IPS-15b (cell line): ENCODE data around the gene FYB2.

Experiments used
- H3K27me3 ChIP-seq: one replicate; pipeline ENCODE4 v1.6.1; 2013; ENCODE audit warnings: low read length; ENCODE audit not compliant: control insufficient read depth, insufficient read depth
- H3K36me3 ChIP-seq: one replicate; pipeline ENCODE4 v1.6.1; 2013; ENCODE audit warnings: low read length; ENCODE audit not compliant: control insufficient read depth, insufficient read depth
- H3K4me1 ChIP-seq: one replicate; pipeline ENCODE4 v1.6.1; 2013; ENCODE audit warnings: mild to moderate bottlenecking, low read length; ENCODE audit not compliant: control insufficient read depth, insufficient read depth
- H3K4me3 ChIP-seq: one replicate; pipeline ENCODE4 v1.5.1; 2013; ENCODE audit warnings: low read depth, low read length
- H3K9ac ChIP-seq: one replicate; pipeline ENCODE4 v1.6.1; 2013; ENCODE audit warnings: low read depth, mild to moderate bottlenecking, low read length
- H3K9me3 ChIP-seq: one replicate; pipeline ENCODE4 v1.6.1; 2013; ENCODE audit warnings: mild to moderate bottlenecking, low read length; ENCODE audit not compliant: control insufficient read depth, insufficient read depth

Gene FYB2

DNA sequence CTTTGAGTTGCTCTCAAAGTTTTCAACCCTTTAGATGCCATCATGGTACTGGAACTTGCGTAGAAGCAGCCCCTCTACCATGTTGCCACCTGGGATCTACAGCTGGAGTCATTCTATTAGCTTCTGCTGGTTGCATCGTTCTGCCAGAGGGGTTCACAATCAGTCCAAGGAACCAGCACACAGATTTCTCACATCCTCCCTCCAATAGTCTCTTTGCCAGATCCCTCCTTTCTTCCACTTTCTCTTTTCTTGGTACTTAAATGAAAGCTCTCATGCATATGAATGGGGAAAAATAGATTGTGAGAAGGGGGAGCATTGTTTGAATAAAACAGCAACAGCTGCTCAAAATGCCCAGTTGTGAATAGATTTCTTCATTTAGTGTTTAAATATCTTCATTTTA lies 31.2 kb upstream of the FYB2 start:
- Histone ChIP-seq H3K9me3 (no peaks in the 10 kb centered on the region), H3K27me3 (no peaks in the 10 kb centered on the region), H3K36me3 (no peaks in the 10 kb centered on the region), H3K9ac (no peak overlapping the region), H3K4me1 (no peaks in the 10 kb centered on the region), H3K4me3 (no peak overlapping the region)

DNA sequence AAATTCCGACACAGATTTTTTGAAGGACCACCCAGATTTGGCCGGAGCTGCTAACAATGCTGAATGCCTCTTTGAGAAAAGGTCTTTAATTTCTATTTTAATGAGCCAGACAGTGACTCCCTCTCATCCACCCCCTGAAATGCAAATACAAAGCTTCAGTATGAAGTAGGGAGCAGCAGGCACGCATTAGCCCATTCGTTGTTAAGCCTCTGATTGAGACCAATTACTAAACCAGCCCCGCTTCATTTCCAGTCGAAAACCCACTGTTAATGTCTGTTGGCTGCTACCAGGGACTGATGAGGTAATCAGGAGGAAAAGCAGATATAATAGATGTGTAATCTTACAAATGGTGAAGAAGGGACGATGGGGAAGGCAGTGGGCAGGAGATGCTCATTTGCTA lies 30.5 kb upstream of the FYB2 start:
- no peaks in the 10 kb centered on the region for H3K27me3 ChIP-seq
- no peaks in the 10 kb centered on the region for H3K36me3 ChIP-seq
- H3K4me3 ChIP-seq: no peak overlapping the region
- H3K9me3 ChIP-seq: no peaks in the 10 kb centered on the region
- H3K4me1 ChIP-seq: no peaks in the 10 kb centered on the region
- no peak overlapping the region for H3K9ac ChIP-seq

DNA sequence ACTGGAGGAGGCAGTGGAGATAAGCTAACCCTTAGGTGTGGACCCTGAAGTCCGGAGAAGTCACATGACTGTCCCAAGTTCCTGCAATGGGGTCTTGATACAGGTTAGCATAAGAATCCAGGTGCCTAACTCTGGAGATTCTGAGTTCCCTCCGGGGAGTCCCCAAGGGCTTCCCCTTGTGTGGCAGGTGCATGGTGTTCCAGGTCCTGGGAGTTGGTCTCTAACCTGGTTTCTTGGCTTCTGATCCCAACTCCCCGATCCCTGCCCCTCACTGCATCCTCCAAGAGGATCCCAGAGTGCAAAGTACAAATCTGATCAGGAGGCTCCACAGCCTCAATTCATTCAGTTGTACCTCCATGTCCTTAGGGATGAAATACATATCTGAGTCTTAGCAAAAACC lies 26.1 kb upstream of the FYB2 start:
- no peaks in the 10 kb centered on the region for H3K4me1 ChIP-seq
- no peak overlapping the region for H3K4me3 ChIP-seq
- H3K9me3 ChIP-seq: no peaks in the 10 kb centered on the region
- H3K9ac ChIP-seq: no peak overlapping the region
- no peaks in the 10 kb centered on the region for H3K27me3 ChIP-seq
- H3K36me3 ChIP-seq: no peaks in the 10 kb centered on the region

- Histone ChIP-seq H3K27me3 (no peaks in the 10 kb centered on the region), H3K9ac (no peak overlapping the region)
Measured at GRCh38 chr1:56844545-56845136, 25.4 kb upstream of the FYB2 start.

DNA sequence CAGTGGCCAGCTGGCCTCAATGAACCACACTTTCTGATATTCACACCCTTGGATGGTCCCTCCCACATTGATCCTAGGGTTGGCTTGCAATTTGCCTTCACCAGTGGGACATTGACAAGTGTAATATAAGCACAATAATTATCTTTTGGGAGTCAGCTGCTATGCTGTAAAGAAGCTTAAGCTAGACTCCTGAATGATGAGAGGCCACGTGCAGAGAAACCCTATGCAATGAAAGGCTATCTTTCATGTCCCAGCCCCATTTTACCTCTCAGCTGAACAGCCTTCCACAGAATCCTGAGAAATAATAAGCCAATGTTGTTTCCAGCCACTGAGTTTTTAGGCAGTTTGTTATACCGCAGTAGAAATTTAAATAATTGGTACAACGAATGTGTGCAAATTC lies 24.3 kb upstream of the FYB2 start:
- no peaks in the 10 kb centered on the region for H3K9me3 ChIP-seq
- no peaks in the 10 kb centered on the region for H3K27me3 ChIP-seq
- H3K4me1 ChIP-seq: no peaks in the 10 kb centered on the region
- H3K9ac ChIP-seq: no peak overlapping the region
- H3K4me3 ChIP-seq: no peak overlapping the region
- H3K36me3 ChIP-seq: no peaks in the 10 kb centered on the region

More at GRCh38 chr1:56844545-56845136, 25.4 kb upstream of the FYB2 start:
- Histone ChIP-seq H3K4me1 (no peaks in the 10 kb centered on the region), H3K9me3 (no peaks in the 10 kb centered on the region), H3K4me3 (no peak overlapping the region), H3K36me3 (no peaks in the 10 kb centered on the region)

- no peak overlapping the region for H3K4me3 ChIP-seq
- no peaks in the 10 kb centered on the region for H3K27me3 ChIP-seq
- H3K9ac ChIP-seq: no peak overlapping the region
- no peaks in the 10 kb centered on the region for H3K9me3 ChIP-seq
- no peaks in the 10 kb centered on the region for H3K36me3 ChIP-seq
- H3K4me1 ChIP-seq: no peaks in the 10 kb centered on the region
Measured at GRCh38 chr1:56838759-56839158, 19.6 kb upstream of the FYB2 start.

DNA sequence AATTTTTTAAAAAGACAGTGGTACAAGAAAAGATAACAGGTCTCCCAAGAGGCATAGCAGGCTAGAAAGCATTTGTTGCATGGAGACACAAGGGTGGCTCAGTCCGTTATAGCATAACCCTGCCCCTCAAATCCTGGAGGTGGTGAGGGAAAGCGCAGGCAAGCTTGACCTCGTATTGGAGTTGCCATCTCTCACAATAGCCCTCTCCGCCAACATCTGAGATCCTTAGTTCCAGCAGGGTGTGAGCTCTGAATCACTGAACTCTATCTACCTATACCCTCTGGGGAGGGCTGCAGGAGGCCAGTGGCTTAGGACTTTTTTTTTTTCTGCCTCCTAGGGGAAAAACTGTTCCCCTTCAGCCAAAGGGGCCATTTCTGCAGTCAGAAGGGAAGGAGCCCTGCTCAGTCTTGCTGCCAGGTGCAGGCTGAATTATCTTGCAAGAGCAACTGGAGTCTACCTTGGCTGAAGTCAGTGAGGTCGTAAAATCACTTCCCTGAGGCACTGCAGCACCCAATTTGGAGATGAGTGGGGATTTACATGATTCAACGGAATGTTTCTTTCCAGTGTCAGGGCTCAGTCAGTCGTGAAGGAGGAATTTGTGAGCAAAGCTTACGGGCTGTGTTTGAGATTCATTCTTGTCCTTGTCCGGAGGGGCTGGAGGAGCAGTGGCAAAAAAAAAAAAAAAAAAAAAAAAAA lies 18.2 kb upstream of the FYB2 start:
- H3K9me3 ChIP-seq: no peaks in the 10 kb centered on the region
- H3K4me3 ChIP-seq: no peak overlapping the region
- H3K36me3 ChIP-seq: no peaks in the 10 kb centered on the region
- H3K9ac ChIP-seq: no peak overlapping the region
- no peaks in the 10 kb centered on the region for H3K4me1 ChIP-seq
- H3K27me3 ChIP-seq: no peaks in the 10 kb centered on the region

DNA sequence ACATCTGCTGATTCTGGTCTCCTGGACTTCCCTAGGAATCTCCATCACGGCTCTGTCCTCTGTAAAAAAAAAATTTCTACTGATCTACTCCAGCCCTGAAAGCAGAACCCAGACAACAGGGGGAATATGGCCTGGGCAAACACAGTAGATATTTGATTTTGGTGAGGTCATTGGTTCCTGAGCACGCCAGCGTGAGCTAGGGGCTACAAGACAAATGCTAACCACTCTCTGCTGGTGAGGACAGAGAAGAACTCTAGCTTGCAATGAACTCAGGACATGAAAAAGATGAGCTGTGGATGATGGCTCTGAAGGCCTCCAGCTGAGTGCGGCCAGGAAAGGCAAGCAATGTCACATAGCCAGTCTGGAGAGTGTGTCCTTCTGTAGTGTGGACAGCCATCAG lies 17.2 kb upstream of the FYB2 start:
- no peaks in the 10 kb centered on the region for H3K27me3 ChIP-seq
- H3K36me3 ChIP-seq: no peaks in the 10 kb centered on the region
- H3K9me3 ChIP-seq: no peaks in the 10 kb centered on the region
- H3K9ac ChIP-seq: no peak overlapping the region
- no peaks in the 10 kb centered on the region for H3K4me1 ChIP-seq
- H3K4me3 ChIP-seq: no peak overlapping the region

DNA sequence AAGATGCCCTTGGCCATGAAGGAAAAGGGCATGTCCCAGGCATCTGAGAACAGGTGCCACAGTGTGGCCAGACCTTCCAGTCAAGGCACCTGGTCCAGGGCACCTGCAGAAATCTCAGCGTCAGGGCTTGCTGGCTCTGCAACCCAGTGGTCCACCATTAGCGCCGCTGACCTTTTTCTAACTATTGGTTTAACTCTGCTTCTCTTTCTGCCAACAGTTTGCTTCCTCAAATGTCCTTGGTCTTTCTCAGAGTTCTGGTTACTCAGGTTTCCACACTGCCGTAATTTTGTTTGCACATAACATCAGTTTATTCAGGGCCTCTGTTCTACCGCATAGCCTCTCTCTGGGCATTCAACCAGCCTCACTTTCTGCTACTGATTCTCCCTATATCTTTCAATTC lies 16.5 kb upstream of the FYB2 start:
- Histone ChIP-seq H3K4me3 (no peak overlapping the region), H3K36me3 (no peaks in the 10 kb centered on the region), H3K9ac (no peak overlapping the region), H3K4me1 (no peaks in the 10 kb centered on the region), H3K9me3 (no peaks in the 10 kb centered on the region), H3K27me3 (no peaks in the 10 kb centered on the region)

- no peaks in the 10 kb centered on the region for H3K36me3 ChIP-seq
- no peaks in the 10 kb centered on the region for H3K27me3 ChIP-seq
- H3K4me1 ChIP-seq: no peaks in the 10 kb centered on the region
- H3K4me3 ChIP-seq: no peak overlapping the region
- no peaks in the 10 kb centered on the region for H3K9me3 ChIP-seq
- no peak overlapping the region for H3K9ac ChIP-seq
Measured at GRCh38 chr1:56834137-56834900, 15.1 kb upstream of the FYB2 start.

DNA sequence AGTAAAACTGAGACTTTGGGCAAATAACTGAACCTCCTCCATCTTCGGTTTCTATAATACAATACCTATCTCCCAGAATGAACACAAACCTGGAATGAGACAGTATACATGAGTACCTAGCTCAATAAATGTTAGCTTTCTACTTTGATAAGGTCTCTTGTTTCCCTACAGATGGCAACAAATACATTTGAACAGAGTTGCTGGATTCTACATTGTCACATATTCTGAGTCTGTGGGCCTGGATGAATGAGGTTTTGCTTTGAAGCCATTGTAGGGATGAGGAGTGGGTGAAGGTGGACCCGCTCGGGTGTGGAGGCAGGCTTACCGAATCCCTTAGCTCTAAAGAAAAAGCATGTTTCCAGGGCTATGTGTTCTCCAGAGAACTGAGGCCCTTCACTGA lies 13.9 kb upstream of the FYB2 start:
- Histone ChIP-seq H3K27me3 (no peaks in the 10 kb centered on the region), H3K4me3 (no peak overlapping the region), H3K4me1 (no peaks in the 10 kb centered on the region), H3K9me3 (no peaks in the 10 kb centered on the region), H3K9ac (no peak overlapping the region), H3K36me3 (no peaks in the 10 kb centered on the region)
